NOMO-1 (cell line): Measurements from ENCODE around the gene SLC25A53.
"Not testable (repeated sequence)": the region's sequence is repeated elsewhere in the genome, so short reads cannot be mapped to it uniquely, and the experiment has no call there.

Experiments used
- DNase-seq, 2 experiments: peaks; one replicate each; lab custom pipeline; 2025; ENCODE audit not compliant: unreplicated experiment in 2 of 2; lab: John Stamatoyannopoulos, UW

SLC25A53 gene

GRCh38 chrX:104134583-104135261 lies 22.1 kb downstream of the SLC25A53 start:
- no peak for DNase-seq

GRCh38 chrX:104130808-104131207 lies 26.0 kb downstream of the SLC25A53 start:
- DNase-seq: no peak

DNA sequence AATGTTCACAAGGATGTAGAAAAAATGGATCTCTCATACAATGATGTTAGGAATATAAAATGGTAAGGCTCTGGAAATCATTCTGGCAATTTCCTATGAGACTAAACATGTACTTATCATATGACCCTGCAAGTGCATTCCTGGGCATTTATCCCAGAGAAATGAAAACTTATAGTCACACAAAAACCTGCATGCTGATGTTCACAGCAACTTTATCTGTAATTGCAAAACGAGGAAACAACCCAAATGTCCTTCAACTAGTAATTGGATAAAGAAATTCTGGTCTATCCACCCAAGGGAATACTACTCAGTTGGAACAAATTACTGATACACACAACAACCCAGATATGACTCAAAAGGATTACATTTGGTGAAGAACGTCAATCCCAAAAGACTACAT lies 30.0 kb downstream of the SLC25A53 start:
- DNase-seq: no peak

DNA sequence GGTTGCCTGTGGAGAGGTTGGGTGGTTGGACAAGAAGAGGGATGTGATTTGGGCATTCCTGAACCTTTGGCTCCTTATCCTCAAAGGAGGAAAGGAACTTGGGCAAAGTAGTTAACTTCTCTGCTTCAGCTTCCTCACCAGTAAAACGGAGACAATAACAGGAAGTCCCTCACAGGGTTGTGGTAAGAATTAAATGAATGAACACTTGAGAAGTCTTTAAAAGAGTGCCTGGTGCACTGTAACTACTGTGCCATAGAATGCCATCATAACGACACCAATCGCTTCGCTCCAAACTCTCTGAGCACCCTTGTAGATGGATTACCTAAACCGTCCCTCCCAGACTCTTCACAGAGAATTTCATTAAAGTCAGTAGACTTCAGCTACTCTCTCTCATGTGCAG lies 34.0 kb downstream of the SLC25A53 start:
- peak in 1 of 2 experiments; percentile 15 for DNase-seq

GRCh38 chrX:104118765-104119164 lies 38.0 kb downstream of the SLC25A53 start:
- no peak for DNase-seq

- no peak for DNase-seq
Observed at GRCh38 chrX:104117759-104118158, 39.0 kb downstream of the SLC25A53 start.

DNA sequence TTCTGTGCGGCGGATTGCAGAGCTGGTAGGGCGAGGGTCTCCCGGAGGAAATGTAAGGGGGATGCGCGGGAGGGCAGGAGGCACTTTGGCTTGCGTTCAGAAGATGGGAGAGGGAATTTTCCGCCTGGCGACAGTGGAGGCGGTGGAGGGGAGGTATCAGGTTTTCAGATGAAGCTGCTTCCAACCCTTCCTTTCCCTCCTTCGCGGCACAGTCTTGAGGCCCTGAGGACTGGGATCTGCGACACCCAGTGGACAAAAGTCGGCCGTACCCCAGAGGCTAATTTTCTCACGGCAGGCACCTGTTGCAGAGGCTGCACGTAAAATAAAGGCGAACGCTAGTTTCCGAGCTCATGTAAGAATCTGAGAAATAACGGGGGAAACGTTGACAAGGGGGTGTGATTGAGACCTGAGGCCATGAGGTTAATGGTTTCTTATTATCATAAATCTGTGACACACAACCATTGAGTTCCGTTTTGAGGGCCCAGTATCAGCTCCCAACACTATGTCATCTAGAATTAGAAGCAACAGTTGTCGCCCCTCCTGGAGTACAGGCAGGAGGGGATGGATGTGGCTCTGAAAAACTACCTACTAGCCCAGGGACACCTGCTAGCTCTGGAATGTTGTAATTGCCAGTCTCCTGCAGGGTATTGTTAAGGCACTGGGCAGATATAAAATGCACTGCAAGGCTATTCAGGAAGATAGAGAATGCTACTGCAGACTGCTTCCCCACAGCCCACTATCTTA lies 43.4 kb downstream of the SLC25A53 start:
- DNase-seq: peak in 1 of 2 experiments; percentile 58

DNA sequence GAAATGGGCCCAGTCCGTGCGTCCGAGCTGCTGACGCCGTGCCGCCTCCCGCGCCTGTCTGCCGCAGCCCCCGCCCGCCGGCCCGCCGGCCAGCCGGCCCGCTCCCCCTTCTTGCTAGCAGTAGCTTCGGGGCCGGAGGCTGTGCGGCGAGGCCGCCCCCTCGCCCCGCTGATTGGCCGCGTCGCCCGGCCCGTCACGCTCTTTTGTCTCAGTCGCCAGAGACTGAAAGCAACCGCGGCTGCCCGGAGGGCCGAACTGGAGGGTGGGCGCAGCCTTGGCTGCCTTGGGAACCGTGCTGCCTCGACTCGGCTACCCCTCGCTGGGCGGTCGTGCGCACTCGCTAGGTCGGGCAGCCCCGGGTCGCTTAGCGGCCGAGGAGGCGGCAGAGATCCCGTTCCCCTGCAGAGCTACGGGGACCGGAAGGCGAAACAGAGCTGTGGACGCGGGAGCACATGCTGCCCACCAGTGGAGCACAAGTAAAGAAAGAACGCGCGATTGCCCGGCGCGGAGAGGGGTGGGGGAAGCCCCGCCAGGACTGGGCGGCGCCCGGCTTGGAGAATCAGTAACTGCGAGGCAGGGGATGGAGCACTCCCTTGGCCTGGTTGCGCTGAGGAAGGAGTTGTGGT lies 44.4 kb downstream of the SLC25A53 start, which contains the start of gene ZCCHC18:
Gene ZCCHC18, plus strand, starts transcription at position 198 of the 626 bp plus-strand sequence. CDS start 1,589 bp downstream, outside the sequence.
- DNase-seq: no peak

DNA sequence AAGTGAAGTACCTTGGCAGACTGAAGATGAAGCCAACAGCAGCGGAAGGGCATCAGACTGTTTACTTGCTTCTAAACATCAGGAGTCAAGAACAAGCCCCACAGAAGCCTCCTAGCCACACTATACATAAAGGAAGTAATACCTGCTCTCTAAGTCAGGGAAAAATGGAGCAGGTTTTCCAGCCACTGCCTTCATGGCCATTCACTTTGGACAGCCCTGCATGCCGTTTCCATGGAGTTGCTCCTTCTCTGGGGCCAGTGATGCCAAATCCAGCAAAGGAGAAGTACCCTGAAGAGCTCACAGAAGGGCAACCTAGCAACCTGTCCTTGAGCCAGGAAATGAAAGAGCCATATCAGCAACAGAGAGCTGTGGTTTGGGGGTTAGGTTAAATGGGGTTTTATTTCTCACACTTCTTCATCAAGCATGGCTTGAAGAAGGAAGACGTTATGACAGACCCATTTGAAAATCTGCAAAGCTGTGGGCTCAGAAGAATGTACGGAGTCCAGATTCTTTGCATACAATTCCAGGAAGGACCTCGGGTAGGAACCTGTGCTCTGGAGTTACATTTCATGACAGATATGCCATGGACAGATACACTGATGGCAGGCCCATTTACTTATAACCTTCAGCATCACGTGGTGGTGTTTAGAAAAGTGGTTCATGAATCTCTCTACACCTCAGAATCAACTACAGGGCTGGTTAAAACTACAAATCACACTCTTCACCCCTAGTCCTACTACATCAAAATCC lies 46.1 kb downstream of the SLC25A53 start:
- not testable (repeated sequence) for DNase-seq

DNA sequence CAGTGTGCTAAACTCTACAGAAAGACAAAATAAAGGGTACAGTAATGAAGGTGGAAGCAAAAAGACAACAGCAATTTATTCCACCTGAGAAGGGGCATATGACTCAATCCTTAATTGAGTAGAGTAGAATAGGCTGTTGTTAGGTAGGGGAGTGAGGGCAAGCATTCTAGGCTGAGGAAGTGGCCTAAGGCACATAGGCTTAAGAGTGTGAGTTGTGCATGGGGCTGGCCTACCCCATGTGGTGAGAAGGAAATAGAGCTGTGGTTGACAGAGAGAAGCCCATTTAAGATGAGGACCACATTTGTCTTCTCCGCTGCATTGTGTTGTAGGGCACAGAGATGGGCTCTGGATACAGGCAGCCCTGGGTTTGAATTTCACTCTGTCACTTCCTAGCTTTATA lies 47.9 kb downstream of the SLC25A53 start:
- no peak for DNase-seq

DNA sequence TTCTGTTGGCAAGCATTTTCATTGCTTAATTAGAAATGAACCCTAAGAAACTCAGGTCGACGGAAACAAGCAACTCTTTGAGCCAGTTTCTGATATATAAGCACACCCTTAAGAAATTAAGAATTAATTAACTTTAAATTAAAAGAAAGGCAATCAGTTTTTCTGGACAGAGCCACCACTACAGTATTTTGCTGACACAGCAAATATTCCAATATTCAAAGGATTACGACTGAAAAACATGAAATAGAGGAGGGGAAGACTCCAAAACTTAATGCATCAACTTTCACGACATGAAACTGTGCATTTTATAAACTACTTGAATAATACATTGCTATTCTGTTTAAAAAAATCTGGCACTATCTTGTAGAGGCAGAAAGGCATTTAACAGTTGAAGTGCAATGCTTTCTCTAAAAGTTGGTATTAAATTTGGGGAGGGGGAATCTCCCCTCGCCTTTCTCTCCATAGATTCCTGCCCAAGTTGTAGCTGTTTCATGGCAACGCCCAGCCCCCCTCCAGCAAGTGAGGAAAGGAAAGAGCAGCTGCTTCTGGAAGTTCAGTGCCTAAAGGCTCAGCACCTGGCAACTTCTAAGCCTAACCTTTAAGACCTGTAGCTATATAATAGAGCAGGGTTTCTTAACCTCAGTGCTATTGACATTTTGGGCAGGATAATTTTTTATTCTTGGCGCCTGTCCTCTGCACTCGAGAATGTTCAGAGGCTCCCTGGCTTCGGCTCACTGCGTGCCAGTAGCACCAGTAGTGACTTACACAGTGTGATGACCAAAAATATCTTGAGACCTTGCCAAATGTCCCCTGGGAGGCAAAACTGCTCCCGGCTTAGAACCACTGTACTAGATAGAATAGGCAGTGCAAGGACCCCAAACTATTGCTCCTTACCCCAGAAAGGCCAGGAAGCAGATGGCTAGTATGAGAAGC lies 51.2 kb downstream of the SLC25A53 start:
- DNase-seq: no peak

DNA sequence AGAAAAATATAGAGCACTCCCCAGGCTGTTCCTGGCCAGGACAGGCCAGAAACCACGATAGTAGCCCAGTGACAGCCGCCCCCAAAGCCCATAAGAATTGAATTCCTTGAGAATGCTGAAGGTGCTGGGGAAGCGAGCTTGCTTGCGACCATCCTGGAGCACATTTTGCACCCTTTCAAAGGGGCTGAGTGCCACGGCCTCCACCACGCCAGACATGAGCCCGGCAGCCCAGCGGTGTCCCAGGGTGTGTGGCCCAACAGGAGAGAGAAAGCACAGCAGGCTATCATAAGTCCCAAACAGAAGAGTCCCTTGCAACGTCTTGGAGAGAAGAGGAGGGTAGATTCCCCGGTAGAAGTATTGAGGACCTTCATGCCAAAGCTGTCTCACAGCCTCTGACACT lies 52.1 kb downstream of the SLC25A53 start:
- DNase-seq: no peak

- no peak for DNase-seq
Observed at GRCh38 chrX:104098919-104099318, 57.9 kb downstream of the SLC25A53 start.

DNA sequence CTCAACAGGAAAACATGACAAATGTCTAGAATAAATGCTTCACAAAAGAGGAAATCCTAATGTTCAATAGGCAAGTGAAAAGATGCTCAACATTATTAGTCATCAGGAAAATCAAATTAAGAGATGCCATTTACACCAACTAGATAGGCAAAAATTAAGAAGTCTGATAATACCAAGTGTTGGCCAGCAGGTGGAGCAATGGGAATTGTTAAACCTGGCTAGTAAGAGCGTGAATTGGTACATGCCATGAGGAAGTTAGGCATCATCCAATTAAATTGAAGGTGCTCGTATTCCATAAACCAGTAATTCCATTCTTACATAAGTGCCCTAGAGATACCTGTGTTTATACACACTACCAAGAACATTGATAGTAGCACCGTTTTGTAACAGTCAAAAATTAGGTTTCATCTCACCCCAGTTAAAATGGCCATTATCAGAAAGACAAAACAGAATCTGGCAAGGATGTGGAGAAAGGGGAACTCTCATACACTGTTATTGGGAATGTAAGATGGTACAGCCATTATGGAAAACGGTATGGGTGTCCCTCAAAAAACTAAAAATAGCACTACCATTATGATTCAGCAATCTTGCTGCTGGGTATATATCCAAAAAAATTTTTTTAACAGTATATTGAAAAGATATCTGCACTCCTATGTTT lies 58.5 kb downstream of the SLC25A53 start:
- peak; percentile 10 to 43 for DNase-seq

DNA sequence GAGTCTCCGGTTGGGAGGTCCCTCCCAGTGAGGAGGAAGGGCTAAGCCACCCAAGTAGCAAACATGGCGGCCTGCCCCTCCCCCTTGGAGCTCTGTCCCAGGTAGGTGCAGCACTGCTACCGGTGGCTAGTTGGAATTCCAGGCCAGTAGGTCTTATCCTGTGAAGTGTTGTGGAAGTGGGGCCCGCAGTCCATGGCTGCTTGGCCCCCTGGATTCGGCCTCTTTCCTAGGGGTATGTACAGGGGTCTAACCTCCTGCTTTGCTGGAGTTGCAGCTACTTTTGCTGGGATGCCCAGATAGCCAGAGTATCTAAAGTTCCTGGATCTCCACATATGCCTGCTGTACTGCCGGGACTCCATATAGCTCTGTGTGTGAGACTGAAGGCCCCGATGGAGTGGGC lies 70.9 kb downstream of the SLC25A53 start:
- no peak for DNase-seq

GRCh38 chrX:104085477-104085876 lies 71.3 kb downstream of the SLC25A53 start:
- no peak for DNase-seq

DNA sequence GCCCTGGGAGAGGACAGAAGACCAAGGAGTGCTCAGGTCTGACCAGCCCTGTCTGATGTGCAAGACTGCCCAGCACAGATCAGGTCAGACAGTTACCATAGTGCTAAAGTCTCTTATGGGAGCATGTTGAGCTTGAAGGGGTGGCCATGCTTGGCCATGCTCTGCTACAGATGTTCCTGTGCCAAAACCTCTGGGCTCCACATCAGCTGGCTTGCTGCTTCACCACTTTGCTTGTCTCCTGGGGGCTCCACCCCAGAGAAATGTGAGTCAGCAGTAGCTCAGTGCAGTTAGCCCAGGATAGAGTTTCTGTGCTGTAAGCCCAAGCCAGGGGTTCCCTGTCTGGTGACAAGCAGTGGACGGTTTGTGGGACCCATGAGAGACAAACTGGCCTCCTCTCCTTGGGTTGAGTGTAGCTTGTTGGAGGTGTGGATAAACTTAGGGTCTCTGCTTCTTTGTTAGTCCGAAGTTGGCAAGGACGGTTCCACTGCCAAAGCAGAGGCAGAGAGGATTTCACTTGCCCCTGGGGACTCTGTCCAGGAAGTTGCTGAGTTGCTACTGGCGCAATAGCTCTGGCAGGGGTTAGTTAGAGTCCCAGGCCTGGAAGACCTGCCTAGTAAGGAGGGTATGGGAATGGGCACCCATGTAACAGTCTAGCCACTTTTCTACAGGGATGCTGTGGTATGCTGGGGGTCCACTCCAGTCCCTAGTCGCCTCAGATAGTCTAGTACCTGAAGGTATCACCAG lies 72.1 kb downstream of the SLC25A53 start:
- no peak for DNase-seq

GRCh38 chrX:104084063-104084462 lies 72.7 kb downstream of the SLC25A53 start:
- no peak for DNase-seq

DNA sequence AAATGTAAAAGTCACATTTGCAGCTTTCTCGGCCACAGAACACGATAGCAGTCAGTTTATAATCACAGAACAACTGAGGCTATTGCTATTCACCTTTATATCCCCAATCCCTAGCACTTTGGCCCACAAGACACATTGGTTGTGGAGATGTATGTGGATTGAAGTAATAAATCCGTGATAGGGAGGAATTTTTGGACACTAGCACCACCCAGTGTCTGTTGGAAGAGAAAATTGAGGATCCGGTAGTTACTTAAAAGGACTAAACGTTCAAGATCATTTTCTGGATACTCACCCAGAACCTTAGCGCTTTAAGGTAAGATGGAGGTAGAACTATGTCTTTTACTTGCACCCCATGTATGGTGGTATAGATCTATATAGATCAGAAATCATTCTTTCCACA lies 79.0 kb downstream of the SLC25A53 start:
- DNase-seq: not testable (repeated sequence)
